GM06990 (cell line): ENCODE measurements around the gene LRRC15.
A peak's percentile ranks its signal among the peaks of the same experiment; 100 is the strongest.

Source experiments
- DNase-seq: peaks from one replicate; pipeline ENCODE4 v3.0.0-alpha.2; 2011; ENCODE audit not compliant: insufficient read length; ENCODE audit errors: extremely low read depth
- H3K27me3 ChIP-seq: replicated peaks from 2 replicates; pipeline ENCODE4 v1.6.0; 2011; ENCODE audit warnings: low read length; ENCODE audit not compliant: control insufficient read depth, insufficient read depth
- H3K36me3 ChIP-seq: 2 replicates; pipeline ENCODE4 v1.5.1; 2011; ENCODE audit warnings: low read length; ENCODE audit not compliant: control insufficient read depth, insufficient read depth
- H3K4me3 ChIP-seq: replicated peaks from 2 replicates; pipeline ENCODE4 v1.5.1; 2011; ENCODE audit warnings: low read depth, mild to moderate bottlenecking, control low read depth, low read length
- TF ChIP-seq, protein P1 (sequence below): IDR thresholded peaks from 2 replicates; pipeline ENCODE4 v1.5.1; 2011; ENCODE audit warnings: low read length, control low read depth, mild to moderate bottlenecking, inconsistent platforms; ENCODE audit not compliant: insufficient read depth, poor library complexity, severe bottlenecking

LRRC15 gene

DNA sequence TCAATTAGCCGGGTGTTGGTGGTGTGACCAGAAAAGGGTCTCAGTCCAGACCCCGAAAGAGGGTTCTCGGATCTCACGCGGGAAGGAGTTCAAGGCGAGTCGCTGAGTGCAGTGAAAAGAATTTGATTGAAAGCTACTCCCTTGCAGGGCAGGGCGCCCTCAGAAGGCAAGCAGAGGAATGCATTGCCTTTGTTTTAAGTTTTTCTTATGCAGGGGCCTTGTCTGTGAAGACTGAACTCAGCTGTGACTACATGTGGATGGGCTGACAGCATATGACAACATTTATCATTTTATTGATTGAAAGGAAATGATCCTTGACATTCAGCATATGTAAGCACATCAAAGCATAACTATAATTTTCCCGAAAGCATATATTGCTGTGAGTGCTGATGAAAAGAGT is 30.2 kb downstream of the LRRC15 start:
- DNase-seq, result no peak
- peaks cover 3% of the 10 kb centered on the region for H3K27me3 ChIP-seq
- no peaks in the 10 kb centered on the region for H3K36me3 ChIP-seq
- H3K4me3 ChIP-seq, result no peak overlapping the region
- TF ChIP-seq, protein P1, sequence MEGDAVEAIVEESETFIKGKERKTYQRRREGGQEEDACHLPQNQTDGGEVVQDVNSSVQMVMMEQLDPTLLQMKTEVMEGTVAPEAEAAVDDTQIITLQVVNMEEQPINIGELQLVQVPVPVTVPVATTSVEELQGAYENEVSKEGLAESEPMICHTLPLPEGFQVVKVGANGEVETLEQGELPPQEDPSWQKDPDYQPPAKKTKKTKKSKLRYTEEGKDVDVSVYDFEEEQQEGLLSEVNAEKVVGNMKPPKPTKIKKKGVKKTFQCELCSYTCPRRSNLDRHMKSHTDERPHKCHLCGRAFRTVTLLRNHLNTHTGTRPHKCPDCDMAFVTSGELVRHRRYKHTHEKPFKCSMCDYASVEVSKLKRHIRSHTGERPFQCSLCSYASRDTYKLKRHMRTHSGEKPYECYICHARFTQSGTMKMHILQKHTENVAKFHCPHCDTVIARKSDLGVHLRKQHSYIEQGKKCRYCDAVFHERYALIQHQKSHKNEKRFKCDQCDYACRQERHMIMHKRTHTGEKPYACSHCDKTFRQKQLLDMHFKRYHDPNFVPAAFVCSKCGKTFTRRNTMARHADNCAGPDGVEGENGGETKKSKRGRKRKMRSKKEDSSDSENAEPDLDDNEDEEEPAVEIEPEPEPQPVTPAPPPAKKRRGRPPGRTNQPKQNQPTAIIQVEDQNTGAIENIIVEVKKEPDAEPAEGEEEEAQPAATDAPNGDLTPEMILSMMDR, result peak; percentile 6

DNA sequence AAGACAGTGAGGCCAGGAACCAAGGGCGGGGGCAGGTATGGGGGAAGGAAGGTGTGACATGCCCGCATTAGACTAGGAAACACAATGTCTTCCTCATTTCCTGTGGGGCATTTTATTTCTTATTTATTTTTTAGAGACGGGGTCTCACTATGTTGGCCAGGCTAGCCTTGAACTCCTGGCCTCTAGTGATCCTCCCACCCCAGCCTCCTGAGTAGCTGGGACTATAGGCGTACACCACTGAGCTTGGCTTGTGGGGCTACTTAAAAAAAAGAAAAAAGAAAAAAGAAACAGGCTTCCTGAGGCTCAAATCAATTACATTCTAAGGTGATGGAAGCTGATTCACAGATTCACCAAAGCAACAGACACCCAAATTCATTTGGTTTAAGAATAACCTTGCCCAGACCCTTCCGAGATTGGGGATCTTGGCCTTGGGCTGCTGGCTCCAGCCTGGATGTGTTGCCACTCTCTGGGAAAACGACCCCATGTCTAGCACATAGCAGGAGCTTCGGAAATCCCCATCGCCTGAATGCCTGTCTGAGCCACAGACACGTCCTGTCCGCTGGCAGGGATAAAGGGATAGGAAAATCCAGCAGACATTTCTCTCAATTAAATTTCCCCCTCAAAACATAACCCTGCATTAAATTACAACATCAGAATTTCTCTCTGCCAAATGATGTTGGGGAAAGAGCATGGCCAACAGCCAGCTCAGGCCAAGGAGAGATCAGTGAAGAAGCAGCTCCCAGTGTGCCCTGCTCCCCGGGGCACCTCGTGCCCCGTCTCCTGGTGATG is 31.4 kb downstream of the LRRC15 start:
- no peak for DNase-seq
- TF ChIP-seq, protein P1, result no peak
- Histone ChIP-seq H3K4me3 (no peak overlapping the region), H3K36me3 (no peaks in the 10 kb centered on the region), H3K27me3 (peaks cover 3% of the 10 kb centered on the region)

DNA sequence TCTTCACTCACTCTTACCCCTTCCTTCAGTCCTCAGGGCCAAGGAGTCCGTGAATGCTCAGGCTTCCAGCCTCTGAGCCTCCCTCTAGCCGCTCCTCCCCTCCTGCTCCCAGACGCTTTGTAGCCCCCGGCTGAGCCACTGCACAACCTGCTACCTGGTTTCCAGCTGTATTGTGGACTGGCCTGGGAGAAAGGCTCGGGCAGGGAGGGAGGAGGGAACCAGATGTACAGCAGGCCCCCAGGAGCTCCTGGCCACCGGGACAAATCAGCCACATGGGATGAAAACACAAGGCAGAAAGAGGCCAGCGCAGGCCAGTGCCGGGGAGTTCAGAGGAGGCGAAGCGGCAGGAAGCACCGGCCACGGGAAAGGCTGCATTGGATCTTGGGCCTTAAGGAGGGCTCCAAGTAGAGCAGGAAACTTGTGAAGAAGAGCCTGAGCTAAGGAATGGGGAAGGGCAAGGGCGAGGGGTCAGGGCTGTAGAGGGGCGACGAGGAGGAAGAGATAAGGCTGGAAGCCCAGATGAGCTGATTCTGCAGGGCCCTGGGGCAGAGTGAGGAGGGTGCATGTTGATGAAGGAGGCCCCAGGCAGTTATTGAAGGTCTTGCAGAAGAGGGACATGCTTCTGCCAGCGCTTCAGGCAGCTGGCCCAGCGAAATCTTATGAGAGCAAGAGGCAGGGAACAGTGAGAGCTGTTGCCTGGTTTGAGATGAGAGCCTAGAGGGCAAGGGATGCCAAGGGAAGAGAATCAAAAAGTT is 32.8 kb downstream of the LRRC15 start:
- Histone ChIP-seq H3K27me3 (peaks cover 2% of the 10 kb centered on the region; the same call in 1 of the 2 replicates), H3K36me3 (no peaks in the 10 kb centered on the region), H3K4me3 (no peak overlapping the region)
- TF ChIP-seq, protein P1, result no peak
- no peak for DNase-seq

DNA sequence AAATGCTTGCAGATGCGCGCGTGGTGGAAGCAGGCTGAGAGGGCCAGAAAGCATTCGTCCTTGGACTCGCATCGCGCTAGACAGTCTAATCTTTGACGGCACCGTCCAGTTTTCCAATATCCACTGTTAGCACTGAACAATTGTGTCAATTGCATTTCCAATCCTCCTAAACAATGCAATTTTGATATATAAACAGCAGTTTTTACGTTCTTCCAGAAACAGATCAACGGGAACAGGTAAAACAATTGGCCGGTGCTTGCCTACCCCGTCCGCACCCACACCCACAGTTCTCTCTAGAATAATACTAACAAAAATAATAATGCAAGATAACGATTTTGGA is 35.6 kb downstream of the LRRC15 start:
- H3K4me3 ChIP-seq, result no peak overlapping the region
- H3K27me3 ChIP-seq, result peaks cover 2% of the 10 kb centered on the region; the same call in 1 of the 2 replicates
- H3K36me3 ChIP-seq, result no peaks in the 10 kb centered on the region
- no peak for DNase-seq
- TF ChIP-seq, protein P1, result no peak

DNA sequence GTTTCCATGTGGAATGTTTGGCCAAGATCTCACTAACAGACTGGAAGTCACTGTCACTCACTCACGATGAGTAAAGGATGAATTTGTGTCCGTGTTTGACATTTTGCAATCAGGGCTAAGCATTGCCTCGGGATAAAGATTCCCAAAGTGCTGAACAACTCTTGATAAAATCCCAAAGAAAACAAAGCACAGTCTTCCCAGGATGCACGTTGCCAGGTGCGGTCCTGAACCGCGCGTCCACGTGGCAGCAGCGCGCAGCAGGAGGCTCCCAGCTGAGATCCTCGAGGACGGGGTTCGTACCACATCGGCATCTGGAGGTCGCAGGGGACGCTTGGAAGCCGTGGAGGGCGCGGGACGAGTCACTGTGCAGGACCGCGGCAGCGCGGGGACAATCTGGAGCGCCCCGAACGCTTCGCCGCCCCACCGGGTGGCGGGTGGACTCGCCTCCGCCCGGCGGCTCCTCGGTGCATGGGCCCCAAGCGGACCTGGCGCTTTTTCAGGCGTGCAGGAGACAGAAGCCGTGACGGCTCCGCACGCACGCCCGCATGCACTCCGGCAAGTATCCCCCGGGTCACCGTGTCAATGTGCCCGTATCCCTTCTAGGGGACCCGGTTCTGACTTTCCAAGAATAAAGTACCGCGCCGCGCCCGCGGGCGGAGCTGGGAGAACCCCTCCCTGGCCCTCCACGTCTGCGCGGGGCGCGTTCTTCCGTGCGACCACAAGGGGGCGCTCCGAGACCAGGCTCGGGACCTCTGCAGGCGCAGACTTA is 36.1 kb downstream of the LRRC15 start:
- TF ChIP-seq, protein P1, result peak; percentile 99
- no peaks in the 10 kb centered on the region for H3K36me3 ChIP-seq
- H3K4me3 ChIP-seq, result peak overlapping the region; percentile 52
- peak; percentile 83 for DNase-seq
- H3K27me3 ChIP-seq, result peaks cover 2% of the 10 kb centered on the region; the same call in 1 of the 2 replicates
